HCT116 (cell line): ENCODE measurements around the gene MMP24. TPM values are rescaled to one million over a fixed set of nuclear protein-coding genes. Genes with fewer than 3 reads are reported as not detected.
"Not testable (repeated sequence)": the region's sequence is repeated elsewhere in the genome, so short reads cannot be mapped to it uniquely, and the experiment has no call there.

Source experiments
- ATAC-seq: fragments of 200-7000 bp; cut with Tn5 transposase; 2 replicates; pipeline ENCODE4 v1.9.1; 2020; ENCODE audit warnings: mild to moderate bottlenecking, moderate library complexity
- BruUV-seq: library from RNA; stranded (reverse); fragments of 400-500 nt; replicated peaks from 2 replicates; lab custom pipeline; 2021; lab: Mats Ljungman, UMichigan
- CTCF ChIA-PET: fragments of 300-600 bp; sonication (Branson Sonifier 250); formaldehyde crosslinking; loops from one replicate; lab custom pipeline; 2021; ENCODE audit warnings: antibody characterized with exemption; lab: Charles Lee
- POLR2A ChIA-PET: fragments of 300-600, 350-600 bp; sonication (Branson Sonifier 250); formaldehyde crosslinking; loops from one replicate; lab custom pipeline; 2021; ENCODE audit warnings: antibody characterized with exemption; lab: Charles Lee
- RAD21 ChIA-PET, 2 experiments: fragments of 300-600 bp; sonication (Branson Sonifier 250); formaldehyde crosslinking; loops; one replicate each; lab custom pipeline; 2023; ENCODE audit warnings: low total read pairs in 2 of 2; ENCODE audit not compliant: uncharacterized antibody in 2 of 2, unreplicated experiment in 2 of 2, low non-redundant PET in 1 of 2; lab: Charles Lee
- DNase-seq: peaks from one replicate; pipeline ENCODE4 v3.0.0-alpha.2; 2010; ENCODE audit warnings: low read depth, low spot score
- H2AFZ ChIP-seq: fragments of 200-600 bp; shearing (Covaris generic), sonication (generic); 2 replicates; pipeline ENCODE4 v1.6.1; 2017; ENCODE audit warnings: low read depth, mixed run types, mixed read lengths, antibody characterized with exemption, low read length; ENCODE audit not compliant: poor library complexity, severe bottlenecking
- H3K27ac ChIP-seq: 2 replicates; pipeline ENCODE4 v1.5.1; 2012; ENCODE audit warnings: low read depth, low read length
- H3K27me3 ChIP-seq: fragments of 200-600 bp; sonication (generic); 2 replicates; pipeline ENCODE4 v1.6.1; 2016; ENCODE audit warnings: mixed run types, low read length, mixed read lengths; ENCODE audit not compliant: insufficient read depth
- H3K36me3 ChIP-seq, 2 experiments: fragments of 200-500 bp in 1 of 2; fragments of 200-600 bp in 1 of 2; sonication (Bioruptor generic) in 1 of 2; sonication (generic) in 1 of 2; 2 replicates each; pipeline versions ENCODE4 v1.5.1 to v1.6.1; 2014 to 2016; ENCODE audit warnings: low read length in 2 of 2, inconsistent platforms in 1 of 2, mixed read lengths in 1 of 2, mixed run types in 1 of 2; ENCODE audit not compliant: insufficient read depth in 2 of 2, control insufficient read depth in 1 of 2
- H3K4me1 ChIP-seq, 2 experiments: fragments of 200-600 bp in 1 of 2; sonication (generic) in 1 of 2; 2 replicates each; pipeline versions ENCODE4 v1.5.1 to v1.6.1; 2012 to 2017; ENCODE audit warnings: low read length in 2 of 2, inconsistent platforms in 1 of 2, mild to moderate bottlenecking in 1 of 2, mixed read lengths in 1 of 2, mixed run types in 1 of 2, moderate library complexity in 1 of 2; ENCODE audit not compliant: insufficient read depth in 2 of 2, control insufficient read depth in 1 of 2
- H3K4me2 ChIP-seq: fragments of 200-600 bp; sonication (generic); 2 replicates; pipeline ENCODE4 v1.6.1; 2017; ENCODE audit warnings: mixed run types, low read length, mixed read lengths
- H3K4me3 ChIP-seq, 2 experiments: fragments of 200-600 bp in 1 of 2; sonication (generic) in 1 of 2; replicated peaks in 1 of 2; 2 replicates each; pipeline ENCODE4 v1.5.1; 2011 to 2016; ENCODE audit warnings: low read length in 2 of 2, control low read depth in 1 of 2, low read depth in 1 of 2, mild to moderate bottlenecking in 1 of 2, mixed read lengths in 1 of 2, mixed run types in 1 of 2
- H3K79me2 ChIP-seq: fragments of 200-600 bp; sonication (generic); 2 replicates; pipeline ENCODE4 v1.6.1; 2017; ENCODE audit warnings: mild to moderate bottlenecking, mixed run types, low read length, moderate library complexity, mixed read lengths; ENCODE audit not compliant: insufficient read depth
- H3K9ac ChIP-seq: fragments of 200-600 bp; sonication (generic); 2 replicates; pipeline ENCODE4 v1.6.1; 2016; ENCODE audit warnings: low read length, mixed read lengths
- H3K9me2 ChIP-seq: fragments of 200-600 bp; sonication (generic), shearing (Covaris generic); 2 replicates; pipeline ENCODE4 v1.6.1; 2017; ENCODE audit warnings: mixed run types, mild to moderate bottlenecking, moderate library complexity; ENCODE audit not compliant: insufficient read depth
- H3K9me3 ChIP-seq, 2 experiments: fragments of 200-500 bp in 1 of 2; fragments of 200-600 bp in 1 of 2; sonication (Bioruptor generic) in 1 of 2; sonication (generic) in 1 of 2; 2 replicates each; pipeline ENCODE4 v1.6.1; 2014 to 2017; ENCODE audit warnings: low read length in 2 of 2, mixed read lengths in 2 of 2, inconsistent platforms in 1 of 2, low read depth in 1 of 2, mild to moderate bottlenecking in 1 of 2, mixed run types in 1 of 2, moderate library complexity in 1 of 2; ENCODE audit not compliant: control insufficient read depth in 1 of 2, insufficient read depth in 1 of 2
- H4K20me1 ChIP-seq: fragments of 200-600 bp; sonication (generic), shearing (Covaris generic); 2 replicates; pipeline ENCODE4 v1.6.1; 2017; ENCODE audit warnings: mixed run types, mild to moderate bottlenecking, moderate library complexity; ENCODE audit not compliant: insufficient read depth
- EZH2phosphoT487 ChIP-seq: fragments of 200-600 bp; IDR thresholded peaks from 2 replicates; pipeline ENCODE4 v1.6.1; 2018; ENCODE audit warnings: antibody characterized with exemption, borderline replicate concordance
- FOSL1 ChIP-seq: IDR thresholded peaks from 2 replicates; pipeline ENCODE4 v1.6.1; 2012; ENCODE audit warnings: low read depth
- MAX ChIP-seq: IDR thresholded peaks from 2 replicates; pipeline ENCODE4 v1.6.1; 2012
- POLR2AphosphoS5 ChIP-seq: IDR thresholded peaks from 2 replicates; pipeline ENCODE4 v1.6.1; 2011; ENCODE audit warnings: mild to moderate bottlenecking, low read depth, low read length, moderate library complexity
- REST ChIP-seq: IDR thresholded peaks from 2 replicates; pipeline ENCODE4 v1.6.1; 2012; ENCODE audit warnings: low read depth
- TCF7L2 ChIP-seq: IDR thresholded peaks from 2 replicates; pipeline ENCODE4 v1.7.0; 2011; ENCODE audit warnings: borderline replicate concordance, inconsistent platforms; ENCODE audit not compliant: insufficient read depth, insufficient read length; ENCODE audit errors: extremely low read depth
- intact Hi-C: fragments of 100-400 bp; cut with micrococcal nuclease; formaldehyde crosslinking; loops from 2 replicates; pipeline ENCODE4 v1.10.0; 2022
- total RNA-seq: library from RNA; stranded (reverse); gene quantifications from one replicate; pipeline ENCODE4 v1.2.1, GENCODE V29; 2021; ENCODE audit not compliant: unreplicated experiment

Gene MMP24
- total RNA-seq, 1 experiment from 2014 or later = not detected

GRCh38 chr20:35181731-35182130, 44.8 kb upstream of the MMP24 start (continued):
- no peak for TF ChIP-seq REST

GRCh38 chr20:35186691-35187289, 39.7 kb upstream of the MMP24 start:
- H4K20me1 ChIP-seq, H3K4me1 ChIP-seq, H3K9me3 ChIP-seq, H3K9me2 ChIP-seq, H3K9ac ChIP-seq, H3K79me2 ChIP-seq, ATAC-seq, H3K27me3 ChIP-seq, H3K4me2 ChIP-seq, RAD21 ChIA-PET, POLR2A ChIA-PET, BruUV-seq, H3K27ac ChIP-seq, CTCF ChIA-PET, H3K4me3 ChIP-seq, H2AFZ ChIP-seq, H3K36me3 ChIP-seq, intact Hi-C loops, DNase-seq: not testable (repeated sequence)

- no peaks in the 10 kb centered on the region for H3K36me3 ChIP-seq
- intact Hi-C loops = no loop called here
- no peaks in the 10 kb centered on the region for H3K9me3 ChIP-seq
- no peak for DNase-seq
- no peaks in the 10 kb centered on the region for H3K79me2 ChIP-seq
- RAD21 ChIA-PET = no interaction called here
- ATAC-seq = no peak
- BruUV-seq = no TSS peak
- no peaks in the 10 kb centered on the region for H3K4me1 ChIP-seq
- no peak overlapping the region for H2AFZ ChIP-seq
- H3K9ac ChIP-seq = no peak overlapping the region
- POLR2A ChIA-PET = no interaction called here
- H4K20me1 ChIP-seq = no peaks in the 10 kb centered on the region
- no peaks in the 10 kb centered on the region for H3K27me3 ChIP-seq
- H3K4me2 ChIP-seq = no peak overlapping the region
- H3K27ac ChIP-seq = no peak overlapping the region
- H3K9me2 ChIP-seq = no peaks in the 10 kb centered on the region
- no peak overlapping the region for H3K4me3 ChIP-seq
- CTCF ChIA-PET = no interaction called here
- TF ChIP-seq EZH2phosphoT487 (no peak), POLR2AphosphoS5 (no peak), MAX (no peak), FOSL1 (no peak), TCF7L2 (no peak), REST (no peak)
Observed at GRCh38 chr20:35187584-35188190, 38.8 kb upstream of the MMP24 start.
